Liver (tissue), 3 donors: ENCODE results near the gene DHX35.

Experiments used
- ATF3 ChIP-seq: IDR thresholded peaks from 2 replicates; pipeline ENCODE4 v1.6.1; 2016; ENCODE audit warnings: antibody characterized with exemption
- CTCF ChIP-seq: fragments of 150-350 bp; IDR thresholded peaks from 2 replicates; pipeline ENCODE4 v1.5.1; 2017; ENCODE audit warnings: improper control_type of control experiment, low read depth, low read length; ENCODE audit not compliant: missing input control
- EGR1 ChIP-seq, 2 donors: IDR thresholded peaks; 2 replicates each; pipeline ENCODE4 v1.6.1; 2016 to 2018; ENCODE audit warnings: antibody characterized with exemption in 2 of 2, low read depth in 2 of 2
- FOXA1 ChIP-seq: IDR thresholded peaks from 2 replicates; pipeline ENCODE4 v1.6.1; 2016; ENCODE audit warnings: antibody characterized with exemption
- FOXA2 ChIP-seq: IDR thresholded peaks from 2 replicates; pipeline ENCODE4 v1.6.1; 2016; ENCODE audit warnings: antibody characterized with exemption
- GABPA ChIP-seq, 2 donors: IDR thresholded peaks in 1 of 2; conservative IDR thresholded peaks in 1 of 2; 2 replicates each; pipeline ENCODE4 v1.6.1; 2016; ENCODE audit warnings: antibody characterized with exemption in 2 of 2, mild to moderate bottlenecking in 1 of 2, moderate library complexity in 1 of 2
- HNF4A ChIP-seq, 2 donors: conservative IDR thresholded peaks; 2 replicates each; pipeline ENCODE4 v1.6.1; 2016; ENCODE audit warnings: antibody characterized with exemption in 2 of 2, mild to moderate bottlenecking in 2 of 2
- JUND ChIP-seq, 2 donors: IDR thresholded peaks; 2 replicates each; pipeline ENCODE4 v1.6.1; 2016; ENCODE audit warnings: antibody characterized with exemption in 2 of 2
- MAX ChIP-seq: IDR thresholded peaks from 2 replicates; pipeline ENCODE4 v1.6.1; 2016; ENCODE audit warnings: antibody characterized with exemption
- RAD21 ChIP-seq, 2 donors: IDR thresholded peaks; 2 replicates each; pipeline ENCODE4 v1.6.1; 2016; ENCODE audit warnings: antibody characterized with exemption in 2 of 2, mild to moderate bottlenecking in 2 of 2
- REST ChIP-seq: IDR thresholded peaks from 2 replicates; pipeline ENCODE4 v1.6.1; 2016; ENCODE audit warnings: antibody characterized with exemption, mild to moderate bottlenecking
- TAF1 ChIP-seq: conservative IDR thresholded peaks from 2 replicates; pipeline ENCODE4 v1.6.1; 2016; ENCODE audit warnings: antibody characterized with exemption, mild to moderate bottlenecking
- YY1 ChIP-seq: IDR thresholded peaks from 2 replicates; pipeline ENCODE4 v1.6.1; 2016; ENCODE audit warnings: antibody characterized with exemption, mild to moderate bottlenecking
- donor health status: healthy.
- donor health status: healthy.

- no peak for TF ChIP-seq RAD21 (IDR thresholded peaks at IDR 0.05)
- no peak for TF ChIP-seq CTCF
- no peak for TF ChIP-seq FOXA2
- no peak for TF ChIP-seq TAF1
- no peak for TF ChIP-seq JUND (IDR thresholded peaks at IDR 0.05)
- no peak for TF ChIP-seq YY1
- no peak for TF ChIP-seq REST
- no peak for TF ChIP-seq ATF3
- no peak for TF ChIP-seq HNF4A (conservative IDR thresholded peaks at IDR 0.05)
- no peak for TF ChIP-seq MAX
- no peak for TF ChIP-seq FOXA1
- TF ChIP-seq GABPA (IDR thresholded peaks at IDR 0.05 in 1 of 2, conservative IDR thresholded peaks at IDR 0.05 in 1 of 2): no peak
- no peak for TF ChIP-seq EGR1 (IDR thresholded peaks at IDR 0.05; ENCODE audit: low read depth in 2 of 2)
Measured at GRCh38 chr20:39050555-39050902, 88.4 kb downstream of the DHX35 start.
